ENCODE measurements around the gene DSCAML1.

DNA sequence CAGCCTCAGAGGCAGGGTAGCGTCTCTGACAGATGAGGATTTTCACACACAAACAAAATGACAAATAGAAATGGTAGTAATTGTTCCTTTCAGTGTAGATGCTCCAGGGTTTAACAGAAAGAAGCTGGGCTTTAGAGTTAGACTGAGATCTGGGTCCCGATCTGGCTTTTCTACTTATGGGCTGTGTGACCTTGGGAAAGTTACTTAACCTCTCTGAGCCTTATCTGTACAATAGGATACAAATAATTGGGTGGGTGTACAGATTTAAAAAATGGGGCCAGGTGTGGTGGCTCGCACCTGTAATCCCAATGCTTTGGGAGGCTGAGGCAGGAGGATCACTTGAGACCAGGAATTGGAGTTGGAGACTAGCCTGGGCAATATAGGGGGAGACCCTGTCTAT, 264.4 kb downstream of the DSCAML1 start:
- TF ChIP-seq, protein P1, sequence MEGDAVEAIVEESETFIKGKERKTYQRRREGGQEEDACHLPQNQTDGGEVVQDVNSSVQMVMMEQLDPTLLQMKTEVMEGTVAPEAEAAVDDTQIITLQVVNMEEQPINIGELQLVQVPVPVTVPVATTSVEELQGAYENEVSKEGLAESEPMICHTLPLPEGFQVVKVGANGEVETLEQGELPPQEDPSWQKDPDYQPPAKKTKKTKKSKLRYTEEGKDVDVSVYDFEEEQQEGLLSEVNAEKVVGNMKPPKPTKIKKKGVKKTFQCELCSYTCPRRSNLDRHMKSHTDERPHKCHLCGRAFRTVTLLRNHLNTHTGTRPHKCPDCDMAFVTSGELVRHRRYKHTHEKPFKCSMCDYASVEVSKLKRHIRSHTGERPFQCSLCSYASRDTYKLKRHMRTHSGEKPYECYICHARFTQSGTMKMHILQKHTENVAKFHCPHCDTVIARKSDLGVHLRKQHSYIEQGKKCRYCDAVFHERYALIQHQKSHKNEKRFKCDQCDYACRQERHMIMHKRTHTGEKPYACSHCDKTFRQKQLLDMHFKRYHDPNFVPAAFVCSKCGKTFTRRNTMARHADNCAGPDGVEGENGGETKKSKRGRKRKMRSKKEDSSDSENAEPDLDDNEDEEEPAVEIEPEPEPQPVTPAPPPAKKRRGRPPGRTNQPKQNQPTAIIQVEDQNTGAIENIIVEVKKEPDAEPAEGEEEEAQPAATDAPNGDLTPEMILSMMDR (IDR thresholded peaks at IDR 0.05): no peak
- TF ChIP-seq POLR2AphosphoS5 (IDR thresholded peaks at IDR 0.05): no peak
- TF ChIP-seq POLR2A (IDR thresholded peaks at IDR 0.05): no peak
- no peak for TF ChIP-seq EP300 (IDR thresholded peaks at IDR 0.05; ENCODE audit: low read depth)
